ENCODE measurements around the gene ASTN1.

ASTN1 gene

DNA sequence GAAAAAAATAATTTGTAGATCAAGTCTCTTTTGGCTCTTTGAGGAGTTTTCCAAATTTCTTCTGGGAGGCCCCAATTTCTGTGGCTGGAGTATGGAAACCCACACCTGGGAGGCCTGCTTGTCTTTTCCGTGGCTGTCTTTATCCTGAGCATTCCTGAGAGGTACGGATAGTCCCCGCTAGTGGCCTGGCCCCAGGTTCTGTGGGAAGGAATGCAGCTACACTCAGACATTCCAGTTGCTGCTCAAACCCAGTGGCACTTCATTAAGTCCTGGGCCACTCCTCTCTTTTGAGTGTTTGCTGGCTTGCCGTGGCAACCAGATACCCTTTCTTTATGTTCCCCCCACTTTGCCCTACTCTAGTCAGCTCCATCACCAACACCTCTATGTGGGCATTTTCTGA is 310.4 kb downstream of the ASTN1 start:
- no peak for DNase-seq (ENCODE audit: extremely low read depth, low read depth)
- TF ChIP-seq, protein P1, sequence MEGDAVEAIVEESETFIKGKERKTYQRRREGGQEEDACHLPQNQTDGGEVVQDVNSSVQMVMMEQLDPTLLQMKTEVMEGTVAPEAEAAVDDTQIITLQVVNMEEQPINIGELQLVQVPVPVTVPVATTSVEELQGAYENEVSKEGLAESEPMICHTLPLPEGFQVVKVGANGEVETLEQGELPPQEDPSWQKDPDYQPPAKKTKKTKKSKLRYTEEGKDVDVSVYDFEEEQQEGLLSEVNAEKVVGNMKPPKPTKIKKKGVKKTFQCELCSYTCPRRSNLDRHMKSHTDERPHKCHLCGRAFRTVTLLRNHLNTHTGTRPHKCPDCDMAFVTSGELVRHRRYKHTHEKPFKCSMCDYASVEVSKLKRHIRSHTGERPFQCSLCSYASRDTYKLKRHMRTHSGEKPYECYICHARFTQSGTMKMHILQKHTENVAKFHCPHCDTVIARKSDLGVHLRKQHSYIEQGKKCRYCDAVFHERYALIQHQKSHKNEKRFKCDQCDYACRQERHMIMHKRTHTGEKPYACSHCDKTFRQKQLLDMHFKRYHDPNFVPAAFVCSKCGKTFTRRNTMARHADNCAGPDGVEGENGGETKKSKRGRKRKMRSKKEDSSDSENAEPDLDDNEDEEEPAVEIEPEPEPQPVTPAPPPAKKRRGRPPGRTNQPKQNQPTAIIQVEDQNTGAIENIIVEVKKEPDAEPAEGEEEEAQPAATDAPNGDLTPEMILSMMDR (IDR thresholded peaks at IDR 0.05; ENCODE audit: low read depth, low read length), result no peak

DNA sequence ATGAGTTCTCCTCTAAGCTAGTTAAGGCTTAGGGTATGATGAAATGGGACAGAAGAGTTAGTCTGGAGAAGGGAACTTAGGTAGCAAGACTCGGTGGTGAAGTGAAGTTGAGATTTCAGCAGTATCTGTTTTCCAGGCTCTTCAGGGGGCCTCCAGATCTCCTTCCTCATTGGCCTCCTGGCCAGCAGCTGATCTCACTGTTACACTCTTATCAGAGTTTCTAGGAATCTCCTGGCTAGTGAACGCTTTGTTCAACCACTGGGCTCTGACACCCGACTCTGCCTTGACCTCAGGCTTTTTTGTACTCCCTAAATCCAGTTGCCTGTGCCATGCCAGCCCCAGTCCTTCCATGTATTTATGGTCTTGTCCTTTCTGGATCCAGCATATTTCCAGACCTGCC is 311.0 kb downstream of the ASTN1 start:
- no peak for DNase-seq (ENCODE audit: extremely low read depth, low read depth)
- TF ChIP-seq, protein P1 (IDR thresholded peaks at IDR 0.05; ENCODE audit: low read depth, low read length), result no peak

DNA sequence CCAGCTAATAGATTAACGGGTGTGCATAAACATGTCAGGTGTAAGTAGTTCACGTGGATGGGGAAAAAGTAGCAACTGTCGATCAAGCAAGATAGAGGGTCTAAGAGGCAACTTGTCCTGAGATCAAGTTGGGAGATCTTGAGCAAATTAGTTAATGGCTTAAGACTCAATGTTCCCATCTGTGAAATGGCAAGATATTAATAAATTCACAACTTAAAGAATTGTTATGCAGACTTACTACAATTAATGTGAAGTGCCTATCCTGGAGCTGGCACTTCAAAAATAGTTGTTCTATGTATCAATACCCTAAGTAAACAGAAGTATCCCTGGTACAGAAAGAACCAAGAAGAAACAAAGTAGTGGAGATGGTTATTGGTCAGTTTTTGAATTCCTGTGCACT is 312.4 kb downstream of the ASTN1 start:
- TF ChIP-seq, protein P1 (IDR thresholded peaks at IDR 0.05; ENCODE audit: low read depth, low read length), result no peak
- no peak for DNase-seq (ENCODE audit: extremely low read depth, low read depth)

DNA sequence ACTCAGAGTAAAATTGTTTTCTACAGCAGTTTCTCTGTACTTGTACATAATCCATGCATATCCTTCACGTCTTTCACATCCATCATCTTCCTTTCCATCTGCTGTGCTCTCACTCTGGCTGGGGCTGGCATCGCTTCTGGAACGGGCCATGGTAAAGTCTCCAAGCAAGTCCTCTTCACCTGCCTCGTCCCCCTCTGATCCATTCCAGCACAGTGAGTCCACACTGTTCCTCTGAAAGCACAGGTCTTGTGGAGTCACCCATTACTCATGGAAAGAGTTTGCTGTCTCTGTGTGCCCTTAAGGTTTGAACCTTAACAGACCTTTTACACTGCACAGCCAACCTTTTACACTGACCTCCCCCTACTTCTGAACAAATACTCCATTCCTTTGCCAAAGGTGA is 313.6 kb downstream of the ASTN1 start:
- TF ChIP-seq, protein P1 (IDR thresholded peaks at IDR 0.05; ENCODE audit: low read depth, low read length), result no peak
- DNase-seq (ENCODE audit: extremely low read depth, low read depth), result no peak

DNA sequence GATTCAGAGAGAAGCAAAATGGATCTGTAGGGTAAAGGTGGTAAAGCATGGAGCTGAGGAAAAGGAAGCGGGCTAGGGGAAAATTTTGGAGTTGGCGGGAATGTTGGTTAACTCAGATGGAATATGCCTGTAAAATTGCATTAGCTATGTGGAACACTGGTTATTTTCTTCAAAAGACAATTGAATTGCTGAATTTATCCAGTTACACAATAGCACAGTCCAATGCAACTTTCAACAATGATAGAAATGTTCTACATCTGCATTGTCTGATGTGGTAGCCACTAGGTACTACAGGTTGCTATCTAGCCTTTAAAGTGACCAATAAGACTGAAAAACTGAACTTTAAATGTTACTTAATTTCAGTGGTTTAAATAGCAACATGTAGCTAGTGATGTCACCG is 315.2 kb downstream of the ASTN1 start:
- DNase-seq (ENCODE audit: extremely low read depth, low read depth), result no peak
- TF ChIP-seq, protein P1 (IDR thresholded peaks at IDR 0.05; ENCODE audit: low read depth, low read length), result no peak

DNA sequence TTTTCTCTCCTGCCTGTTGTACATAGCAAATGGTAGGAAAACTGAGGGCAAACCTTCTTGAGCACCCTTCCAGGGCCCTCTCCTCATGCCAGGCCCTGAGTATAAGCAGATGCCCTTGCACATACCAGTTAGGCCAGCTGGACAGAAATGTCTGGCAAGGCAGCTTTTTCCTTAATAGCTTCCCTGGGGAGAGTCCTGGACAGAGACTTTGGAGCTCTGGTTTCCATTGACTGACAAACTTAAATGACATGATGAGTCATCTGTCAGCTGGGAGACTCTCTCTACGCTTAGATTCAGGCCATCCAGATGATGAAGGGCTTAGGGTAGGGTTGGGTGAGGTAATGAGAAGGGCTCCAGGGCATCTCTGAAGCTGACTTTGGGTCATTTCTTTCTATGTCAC is 317.5 kb downstream of the ASTN1 start:
- no peak for DNase-seq (ENCODE audit: extremely low read depth, low read depth)
- TF ChIP-seq, protein P1 (IDR thresholded peaks at IDR 0.05; ENCODE audit: low read depth, low read length), result no peak

DNA sequence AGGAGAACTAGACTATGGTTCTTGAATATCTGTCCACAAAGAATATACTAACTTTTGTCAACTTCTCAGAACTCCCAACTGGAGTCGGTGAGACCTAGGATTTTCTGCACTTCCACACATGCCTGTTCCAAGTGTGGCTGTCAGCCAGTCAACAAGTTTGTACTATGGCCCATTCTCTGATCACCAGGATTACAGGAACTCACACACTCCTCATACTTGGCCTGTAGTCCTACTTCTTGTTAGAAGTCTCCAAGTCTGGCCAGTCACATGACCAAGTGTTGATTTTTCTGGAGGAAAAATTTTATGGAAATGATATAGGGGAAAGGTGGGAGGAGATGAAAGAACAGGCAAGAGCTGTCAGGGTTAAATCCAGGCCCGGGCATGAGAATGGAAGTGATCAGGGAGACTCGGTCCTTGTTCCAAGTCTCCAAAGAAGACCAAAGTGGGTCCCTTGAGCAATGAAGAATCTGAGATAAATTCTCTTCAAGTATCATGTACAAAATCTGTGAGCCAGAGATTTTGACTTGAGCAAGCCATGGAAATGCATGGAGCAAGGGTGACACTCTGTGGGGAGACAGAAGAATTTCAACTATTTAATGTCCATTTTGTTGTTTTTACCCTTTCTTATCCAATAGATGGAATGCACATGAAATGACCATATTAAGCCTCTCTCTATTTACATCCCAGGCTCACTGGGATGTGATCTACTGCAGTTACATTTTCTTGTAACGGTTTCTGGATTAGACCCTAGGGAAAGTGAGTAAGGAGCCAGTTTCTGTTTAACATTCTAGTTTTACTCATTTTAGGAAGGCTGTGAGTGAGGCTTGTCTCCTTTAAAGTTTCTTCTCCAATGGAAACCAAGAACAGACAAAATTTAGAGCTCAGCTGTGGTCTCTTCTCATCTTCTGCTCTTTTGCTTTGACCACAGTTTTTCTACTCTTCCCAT is 320.9 kb downstream of the ASTN1 start:
- TF ChIP-seq, protein P1 (IDR thresholded peaks at IDR 0.05; ENCODE audit: low read depth, low read length), result peak; percentile 45
- peak; percentile 22 for DNase-seq (ENCODE audit: extremely low read depth, low read depth)

All from AG09319 (cell line).